Stomach smooth muscle (tissue), 2 donors: ENCODE measurements around the gene C5AR1.
"Not testable (repeated sequence)": the region's sequence is repeated elsewhere in the genome, so short reads cannot be mapped to it uniquely, and the experiment has no call there.

Source experiments
- H3K27ac ChIP-seq: one replicate; pipeline ENCODE4 v1.7.0; 2013; ENCODE audit warnings: mild to moderate bottlenecking, low read length, inconsistent platforms
- H3K27me3 ChIP-seq, 2 donors: one replicate each; pipeline ENCODE4 v1.7.0; 2013; ENCODE audit warnings: low read length in 2 of 2; ENCODE audit not compliant: insufficient read depth in 2 of 2, control insufficient read depth in 1 of 2
- H3K36me3 ChIP-seq, 2 donors: one replicate each; pipeline ENCODE4 v1.7.0; 2013; ENCODE audit warnings: low read length in 2 of 2; ENCODE audit not compliant: control insufficient read depth in 2 of 2, insufficient read depth in 2 of 2
- H3K4me1 ChIP-seq: one replicate; pipeline ENCODE4 v1.7.0; 2013; ENCODE audit warnings: low read length; ENCODE audit not compliant: control insufficient read depth, insufficient read depth
- H3K4me3 ChIP-seq, 2 donors: one replicate each; pipeline ENCODE4 v1.7.0; 2013; ENCODE audit warnings: low read length in 2 of 2
- H3K9ac ChIP-seq, 2 donors: one replicate each; pipeline ENCODE4 v1.7.0; 2013; ENCODE audit warnings: low read length in 2 of 2, mild to moderate bottlenecking in 1 of 2
- H3K9me3 ChIP-seq, 2 donors: one replicate each; pipeline ENCODE4 v1.7.0; 2013; ENCODE audit warnings: low read length in 2 of 2; ENCODE audit not compliant: control insufficient read depth in 2 of 2
- donor health status: healthy.
- donor health status: Pancreatic carcinoma.

The C5AR1 gene

GRCh38 chr19:47331490-47331889, 21.8 kb downstream of the C5AR1 start:
- Histone ChIP-seq H3K4me3 (no peak overlapping the region), H3K9ac (no peak overlapping the region), H3K4me1 (no peaks in the 10 kb centered on the region), H3K9me3 (no peaks in the 10 kb centered on the region), H3K36me3 (no peaks in the 10 kb centered on the region), H3K27me3 (peaks cover 3 to 4% of the 10 kb centered on the region in 2 donors), H3K27ac (no peak overlapping the region)

GRCh38 chr19:47331931-47332547, 22.4 kb downstream of the C5AR1 start, which contains the start of gene C5AR2:
C5AR2 (plus strand) TSS chr19:47332175; CDS start chr19:47340800, 8,625 bp downstream.
- H3K4me1 ChIP-seq, result no peaks in the 10 kb centered on the region
- H3K36me3 ChIP-seq, result no peaks in the 10 kb centered on the region
- peaks cover 3 to 4% of the 10 kb centered on the region in 2 donors for H3K27me3 ChIP-seq
- H3K4me3 ChIP-seq, result no peak within 1 kb of the TSS
- no peak within 1 kb of the TSS for H3K27ac ChIP-seq
- no peaks in the 10 kb centered on the region for H3K9me3 ChIP-seq
- no peak within 1 kb of the TSS for H3K9ac ChIP-seq

DNA sequence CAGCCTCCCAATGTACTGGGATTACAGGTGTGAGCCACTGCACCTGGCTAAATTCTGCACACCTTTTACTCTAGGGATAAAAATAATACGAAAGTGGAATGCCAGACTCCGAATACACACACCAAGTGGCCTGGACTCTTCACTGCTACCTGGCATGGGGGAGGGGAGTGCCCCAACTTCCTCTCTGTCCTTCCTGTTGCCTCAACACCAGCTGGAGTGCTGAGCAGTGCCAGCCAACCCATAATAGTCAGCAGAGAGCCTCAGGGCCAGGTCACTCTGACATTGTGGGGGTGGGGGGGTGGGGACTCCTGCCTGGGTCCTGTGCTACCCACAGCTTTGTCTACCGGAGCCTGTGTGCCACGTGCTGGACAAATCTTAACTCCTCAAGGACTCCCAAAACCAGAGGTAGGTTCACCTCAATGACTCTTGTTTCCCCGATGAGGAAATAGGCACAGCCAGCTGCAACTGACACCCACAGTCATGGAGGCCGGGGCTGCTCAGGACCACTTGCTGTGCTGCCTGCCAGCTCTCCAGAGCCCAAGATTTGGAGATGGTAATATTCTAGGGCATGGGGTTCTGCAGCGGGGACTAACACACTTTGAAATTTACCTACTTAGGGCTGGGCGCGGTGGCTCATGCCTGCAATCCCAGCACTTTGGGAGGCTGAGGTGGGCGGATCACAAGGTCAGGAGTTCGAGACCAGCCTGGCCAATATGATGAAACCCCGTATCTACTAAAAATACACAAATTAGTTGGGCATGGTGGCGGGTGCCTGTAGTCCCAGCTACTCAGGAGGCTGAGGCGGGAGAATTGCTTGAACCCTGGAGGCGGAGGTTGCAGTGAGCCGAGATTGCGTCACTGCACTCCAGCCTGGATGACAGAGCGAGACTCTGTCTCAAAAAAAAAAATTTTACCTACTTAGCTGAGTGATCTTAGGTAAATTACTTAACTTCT, 27.4 kb downstream of the C5AR1 start:
- not testable (repeated sequence) for H3K4me1 ChIP-seq, H3K9me3 ChIP-seq, H3K27me3 ChIP-seq, H3K4me3 ChIP-seq, H3K36me3 ChIP-seq, H3K9ac ChIP-seq, H3K27ac ChIP-seq

DNA sequence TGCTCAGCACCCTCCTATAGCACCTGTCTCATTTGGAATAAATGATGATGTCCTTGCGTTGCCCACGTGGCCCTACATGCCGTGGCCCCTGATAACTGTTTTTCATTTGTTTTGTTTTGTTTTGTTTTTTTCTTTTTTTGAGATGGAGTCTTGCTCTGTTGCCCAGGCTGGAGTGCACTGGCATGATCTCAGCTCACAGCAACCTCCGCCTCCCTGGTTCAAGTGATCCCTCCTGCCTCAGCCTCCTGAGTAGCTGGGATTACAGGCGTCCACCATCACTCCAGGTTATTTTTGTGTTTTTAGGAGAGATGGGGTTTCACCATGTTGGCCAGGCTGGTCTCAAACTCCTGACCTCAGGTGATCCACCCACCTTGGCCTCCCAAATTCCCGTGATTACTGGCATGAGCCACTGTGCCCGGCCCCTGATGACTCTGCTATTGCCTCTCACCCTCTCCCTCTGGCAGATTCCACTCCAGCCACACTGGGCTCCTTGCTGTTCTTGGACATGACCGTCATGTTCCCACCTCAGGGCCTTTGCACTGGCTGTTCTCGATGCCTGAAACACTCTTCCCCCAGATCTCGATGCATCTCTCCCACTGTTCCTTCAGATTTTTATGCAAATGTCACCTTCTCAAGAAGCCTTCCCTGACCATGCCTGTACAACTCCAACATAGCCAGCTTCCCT, 29.7 kb downstream of the C5AR1 start:
- Histone ChIP-seq H3K27ac (no peak overlapping the region), H3K4me1 (no peaks in the 10 kb centered on the region), H3K4me3 (no peak overlapping the region), H3K9me3 (no peaks in the 10 kb centered on the region), H3K27me3 (no peaks in the 10 kb centered on the region), H3K9ac (no peak overlapping the region), H3K36me3 (no peaks in the 10 kb centered on the region)

- Histone ChIP-seq H3K27ac (no peak overlapping the region), H3K36me3 (no peaks in the 10 kb centered on the region), H3K4me3 (no peak overlapping the region), H3K27me3 (no peaks in the 10 kb centered on the region), H3K9me3 (no peaks in the 10 kb centered on the region), H3K9ac (no peak overlapping the region), H3K4me1 (no peaks in the 10 kb centered on the region)
Measured at GRCh38 chr19:47340477-47341208, 31.0 kb downstream of the C5AR1 start.

DNA sequence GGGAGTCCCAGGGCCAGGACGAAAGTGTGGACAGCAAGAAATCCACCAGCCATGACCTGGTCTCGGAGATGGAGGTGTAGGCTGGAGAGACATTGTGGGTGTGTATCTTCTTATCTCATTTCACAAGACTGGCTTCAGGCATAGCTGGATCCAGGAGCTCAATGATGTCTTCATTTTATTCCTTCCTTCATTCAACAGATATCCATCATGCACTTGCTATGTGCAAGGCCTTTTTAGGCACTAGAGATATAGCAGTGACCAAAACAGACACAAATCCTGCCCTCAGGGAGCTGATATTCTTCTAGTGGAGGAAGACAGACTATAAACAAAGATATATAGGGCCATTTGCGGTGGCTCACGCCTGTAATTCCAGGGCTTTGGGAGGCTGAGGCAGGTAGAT, 32.1 kb downstream of the C5AR1 start:
- H3K36me3 ChIP-seq, result no peaks in the 10 kb centered on the region
- no peak overlapping the region for H3K27ac ChIP-seq
- no peaks in the 10 kb centered on the region for H3K27me3 ChIP-seq
- no peaks in the 10 kb centered on the region for H3K9me3 ChIP-seq
- no peaks in the 10 kb centered on the region for H3K4me1 ChIP-seq
- H3K4me3 ChIP-seq, result no peak overlapping the region
- H3K9ac ChIP-seq, result no peak overlapping the region

DNA sequence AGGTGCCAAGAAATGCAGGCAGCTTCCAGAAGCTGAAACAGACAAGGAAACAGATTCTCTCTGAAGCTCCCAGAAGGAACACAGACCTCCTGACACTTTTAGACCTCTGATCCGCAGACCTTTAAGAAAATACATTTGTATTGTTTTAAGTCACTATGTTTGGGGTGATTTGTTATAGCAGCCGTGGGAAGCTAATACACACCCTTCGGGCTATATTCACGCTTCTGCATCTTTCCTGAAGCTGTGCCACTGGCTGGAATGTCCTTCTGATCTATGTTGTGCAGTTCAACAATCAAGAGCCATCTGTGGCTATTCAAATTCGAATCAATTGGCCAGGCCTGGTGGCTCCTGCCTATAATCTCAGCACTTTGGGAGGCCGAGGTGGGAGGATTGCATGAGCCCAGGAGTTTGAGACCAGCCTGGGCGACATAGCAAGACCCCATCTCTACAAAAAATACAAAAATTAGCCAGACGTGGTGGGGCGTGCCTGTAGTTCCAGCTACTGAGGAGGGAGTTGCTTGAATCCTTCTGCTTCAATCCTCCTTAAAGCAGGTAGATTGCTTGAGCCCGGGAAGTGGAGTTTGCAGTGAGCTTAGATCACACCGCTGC, 33.6 kb downstream of the C5AR1 start:
- Histone ChIP-seq H3K36me3 (no peaks in the 10 kb centered on the region), H3K9me3 (no peaks in the 10 kb centered on the region), H3K27me3 (no peaks in the 10 kb centered on the region), H3K27ac (no peak overlapping the region), H3K9ac (no peak overlapping the region), H3K4me1 (no peaks in the 10 kb centered on the region), H3K4me3 (no peak overlapping the region)

DNA sequence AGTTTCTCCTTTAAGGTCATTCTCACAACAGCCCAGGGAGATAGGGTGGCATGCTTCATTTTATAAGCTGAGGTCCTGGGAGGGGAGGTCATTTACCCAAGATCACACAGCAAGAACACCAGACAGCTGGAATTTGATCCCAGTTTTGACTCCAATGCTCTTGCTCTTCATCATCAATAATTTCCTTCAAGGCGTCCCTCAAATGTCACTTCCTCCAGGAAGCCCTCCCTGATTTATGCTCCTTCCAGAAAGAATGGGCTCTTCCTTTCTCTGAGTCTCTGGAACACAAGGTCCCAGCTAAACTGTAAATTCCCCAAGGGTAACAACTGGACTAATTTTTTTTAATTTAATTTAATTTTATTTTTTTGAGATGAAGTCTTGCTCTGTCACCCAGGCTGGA, 34.8 kb downstream of the C5AR1 start:
- Histone ChIP-seq H3K27me3 (no peaks in the 10 kb centered on the region), H3K4me3 (no peak overlapping the region), H3K9ac (no peak overlapping the region), H3K9me3 (no peaks in the 10 kb centered on the region), H3K4me1 (peaks cover 3% of the 10 kb centered on the region), H3K27ac (no peak overlapping the region), H3K36me3 (no peaks in the 10 kb centered on the region)

DNA sequence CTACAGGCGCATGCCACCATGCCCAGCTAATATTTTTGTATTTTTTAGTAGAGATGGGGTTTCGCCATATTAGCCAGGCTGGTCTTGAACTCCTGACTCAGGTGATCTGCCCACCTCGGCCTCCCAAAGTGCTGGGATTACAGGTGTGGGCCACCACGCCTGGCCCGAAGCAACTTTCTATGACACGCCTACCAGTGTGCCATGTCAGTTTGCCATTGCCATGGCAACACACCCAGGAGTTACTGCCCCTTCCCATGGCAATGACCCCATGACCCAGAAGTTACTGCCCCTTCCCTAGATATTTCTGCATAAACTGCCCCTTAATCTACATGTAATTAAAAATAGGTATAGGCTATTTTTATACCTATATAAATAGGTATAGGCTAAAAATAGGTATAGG, 36.4 kb downstream of the C5AR1 start:
- H3K9ac ChIP-seq, H3K36me3 ChIP-seq, H3K4me3 ChIP-seq, H3K9me3 ChIP-seq, H3K4me1 ChIP-seq, H3K27me3 ChIP-seq, H3K27ac ChIP-seq: not testable (repeated sequence)
